Trophoblast cell (in vitro differentiated cells and primary cell): ENCODE data around the gene ADAM17.

Experiments
- DNase-seq, 2 donors: peaks; one replicate each; pipeline ENCODE4 v3.0.0-alpha.2; 2016
- H2AFZ ChIP-seq: 2 replicates; pipeline ENCODE4 v1.6.1; 2013; ENCODE audit warnings: low read length, moderate library complexity, mild to moderate bottlenecking; ENCODE audit not compliant: insufficient read depth, poor library complexity
- H2AK5ac ChIP-seq: 2 replicates; pipeline ENCODE4 v1.6.1; 2013; ENCODE audit warnings: mild to moderate bottlenecking, low read length
- H2BK120ac ChIP-seq: 2 replicates; pipeline ENCODE4 v1.6.1; 2013; ENCODE audit warnings: low read length, mild to moderate bottlenecking, moderate library complexity; ENCODE audit not compliant: insufficient read depth, poor library complexity
- H2BK12ac ChIP-seq: 2 replicates; pipeline ENCODE4 v1.6.1; 2013; ENCODE audit warnings: mild to moderate bottlenecking, low read length, moderate library complexity
- H2BK5ac ChIP-seq: 2 replicates; pipeline ENCODE4 v1.6.1; 2013; ENCODE audit warnings: low read length, low read depth, moderate library complexity, mild to moderate bottlenecking; ENCODE audit not compliant: poor library complexity
- H3K14ac ChIP-seq: 2 replicates; pipeline ENCODE4 v1.6.1; 2013; ENCODE audit warnings: mild to moderate bottlenecking, low read length
- H3K18ac ChIP-seq: 2 replicates; pipeline ENCODE4 v1.6.1; 2013; ENCODE audit warnings: mild to moderate bottlenecking, low read length
- H3K23ac ChIP-seq: 2 replicates; pipeline ENCODE4 v1.6.1; 2013; ENCODE audit warnings: low read length
- H3K27ac ChIP-seq: 2 replicates; pipeline ENCODE4 v1.5.1; 2013; ENCODE audit warnings: low read depth, mild to moderate bottlenecking, inconsistent platforms, low read length, moderate library complexity
- H3K27me3 ChIP-seq: 2 replicates; pipeline ENCODE4 v1.6.1; 2013; ENCODE audit warnings: inconsistent platforms, mild to moderate bottlenecking, low read length, moderate library complexity; ENCODE audit not compliant: insufficient read depth
- H3K36me3 ChIP-seq, 2 experiments: 1 replicate in 1 of 2; 2 replicates in 1 of 2; pipeline ENCODE4 v1.6.1; 2013; ENCODE audit warnings: low read length in 2 of 2, mild to moderate bottlenecking in 2 of 2, moderate library complexity in 1 of 2; ENCODE audit not compliant: insufficient read depth in 2 of 2, control insufficient read depth in 1 of 2
- H3K4ac ChIP-seq: 2 replicates; pipeline ENCODE4 v1.6.1; 2013; ENCODE audit warnings: low read depth, mild to moderate bottlenecking, low read length, moderate library complexity
- H3K4me1 ChIP-seq, 2 experiments: 1 replicate in 1 of 2; 2 replicates in 1 of 2; pipeline ENCODE4 v1.6.1; 2013; ENCODE audit warnings: low read length in 2 of 2, mild to moderate bottlenecking in 2 of 2, moderate library complexity in 1 of 2; ENCODE audit not compliant: insufficient read depth in 2 of 2, control insufficient read depth in 1 of 2
- H3K4me2 ChIP-seq: 2 replicates; pipeline ENCODE4 v1.6.1; 2013; ENCODE audit warnings: inconsistent platforms, mild to moderate bottlenecking, low read length, moderate library complexity
- H3K4me3 ChIP-seq: 2 replicates; pipeline ENCODE4 v1.5.1; 2013; ENCODE audit warnings: mild to moderate bottlenecking, low read depth, low read length, inconsistent platforms
- H3K79me1 ChIP-seq: one replicate; pipeline ENCODE4 v1.6.1; 2013; ENCODE audit warnings: low read length
- H3K79me2 ChIP-seq: 2 replicates; pipeline ENCODE4 v1.6.1; 2013; ENCODE audit warnings: low read length, mild to moderate bottlenecking; ENCODE audit not compliant: control insufficient read depth, insufficient read depth, poor library complexity
- H3K9ac ChIP-seq: 2 replicates; pipeline ENCODE4 v1.6.1; 2013; ENCODE audit warnings: mild to moderate bottlenecking, low read length
- H3K9me3 ChIP-seq: 2 replicates; pipeline ENCODE4 v1.6.1; 2013; ENCODE audit warnings: low read depth, mild to moderate bottlenecking, control low read depth, inconsistent platforms, low read length; ENCODE audit not compliant: insufficient read depth
- H4K12ac ChIP-seq: 2 replicates; pipeline ENCODE4 v1.6.1; 2013; ENCODE audit warnings: low read depth, mild to moderate bottlenecking, low read length, moderate library complexity
- H4K8ac ChIP-seq: 2 replicates; pipeline ENCODE4 v1.6.1; 2013; ENCODE audit warnings: low read depth, mild to moderate bottlenecking, low read length, moderate library complexity
- H4K91ac ChIP-seq: one replicate; pipeline ENCODE4 v1.6.1; 2013; ENCODE audit warnings: low read depth, mild to moderate bottlenecking, low read length, moderate library complexity
- WGBS: extraction: QIAGEN DNeasy Blood & Tissue Kit; methylation state at CpG from one replicate; pipeline ENCODE4 v1.1.7; 2013; ENCODE audit warnings: missing lambda C conversion rate; ENCODE audit not compliant: insufficient read length, insufficient coverage; ENCODE audit errors: extremely low coverage; 5-methylcytosine and 5-hydroxymethylcytosine counted together

ADAM17 gene

GRCh38 chr2:9473985-9474360 lies 81.7 kb downstream of the ADAM17 start:
- Histone ChIP-seq H2BK120ac (no peak overlapping the region), H3K79me2 (no peaks in the 10 kb centered on the region), H4K12ac (no peak overlapping the region), H3K4me2 (peak overlapping the region; percentile 64), H3K4ac (no peak overlapping the region), H3K36me3 (peaks cover 26 to 30% of the 10 kb centered on the region in 2 experiments), H3K9ac (peak overlapping the region; percentile 7), H2BK5ac (no peak overlapping the region), H3K4me1 (no peaks in the 10 kb centered on the region), H4K91ac (no peak overlapping the region), H3K27ac (no peak overlapping the region), H3K79me1 (no peaks in the 10 kb centered on the region), H4K8ac (peak overlapping the region; percentile 3), H3K18ac (no peak overlapping the region), H3K14ac (no peak overlapping the region), H3K4me3 (peak overlapping the region; percentile 73), H3K9me3 (peaks cover 3% of the 10 kb centered on the region), H3K23ac (no peak overlapping the region), H3K27me3 (no peaks in the 10 kb centered on the region), H2AFZ (peak overlapping the region; percentile 18), H2BK12ac (no peak overlapping the region), H2AK5ac (no peak overlapping the region)
- no CpG with 5 or more reads among the region's 39 CpGs for WGBS
- no peak for DNase-seq

GRCh38 chr2:9473308-9473984 lies 82.2 kb downstream of the ADAM17 start:
- H3K79me2 ChIP-seq, result no peaks in the 10 kb centered on the region
- no peaks in the 10 kb centered on the region for H3K79me1 ChIP-seq
- H3K4me3 ChIP-seq, result no peak overlapping the region

GRCh38 chr2:9472511-9472910 lies 83.1 kb downstream of the ADAM17 start:
- Histone ChIP-seq H3K79me1 (no peaks in the 10 kb centered on the region), H2BK12ac (no peak overlapping the region), H3K79me2 (no peaks in the 10 kb centered on the region), H3K14ac (no peak overlapping the region), H4K8ac (no peak overlapping the region), H4K91ac (no peak overlapping the region), H3K9ac (no peak overlapping the region), H3K18ac (no peak overlapping the region), H2BK120ac (no peak overlapping the region), H2BK5ac (no peak overlapping the region), H3K4me1 (no peaks in the 10 kb centered on the region), H3K4me2 (no peak overlapping the region), H4K12ac (no peak overlapping the region), H3K9me3 (peaks cover 3% of the 10 kb centered on the region), H3K27ac (no peak overlapping the region), H2AK5ac (no peak overlapping the region), H3K23ac (no peak overlapping the region), H3K4me3 (no peak overlapping the region), H3K27me3 (no peaks in the 10 kb centered on the region), H3K4ac (no peak overlapping the region), H2AFZ (no peak overlapping the region), H3K36me3 (peaks cover 33 to 35% of the 10 kb centered on the region in 2 experiments)
- WGBS, result no CpG with 5 or more reads among the region's 9 CpGs
- DNase-seq, result no peak

More at GRCh38 chr2:9473308-9473984, 82.2 kb downstream of the ADAM17 start:
- Histone ChIP-seq H3K27ac (no peak overlapping the region), H3K4me2 (peak overlapping the region; percentile 64), H3K27me3 (no peaks in the 10 kb centered on the region), H3K14ac (no peak overlapping the region), H2AK5ac (no peak overlapping the region), H4K91ac (no peak overlapping the region), H2BK12ac (no peak overlapping the region), H3K4ac (no peak overlapping the region), H4K8ac (no peak overlapping the region), H2BK120ac (no peak overlapping the region), H3K36me3 (peaks cover 28 to 32% of the 10 kb centered on the region in 2 experiments), H3K9ac (no peak overlapping the region), H3K23ac (no peak overlapping the region), H2BK5ac (no peak overlapping the region), H2AFZ (no peak overlapping the region), H3K4me1 (no peaks in the 10 kb centered on the region), H4K12ac (no peak overlapping the region), H3K9me3 (peaks cover 3% of the 10 kb centered on the region), H3K18ac (no peak overlapping the region)
- WGBS, result no CpG with 5 or more reads among the region's 24 CpGs
- DNase-seq, result peak; percentile 40 to 58

- H2BK5ac ChIP-seq, result no peak overlapping the region
- no peak overlapping the region for H3K14ac ChIP-seq
- H2AFZ ChIP-seq, result no peak overlapping the region
- H4K91ac ChIP-seq, result no peak overlapping the region
- no peak overlapping the region for H4K8ac ChIP-seq
- no peak for DNase-seq
- H3K79me1 ChIP-seq, result no peaks in the 10 kb centered on the region
- H2BK12ac ChIP-seq, result no peak overlapping the region
- no peaks in the 10 kb centered on the region for H3K79me2 ChIP-seq
- H2AK5ac ChIP-seq, result no peak overlapping the region
- no peak overlapping the region for H3K9ac ChIP-seq
- H3K4ac ChIP-seq, result no peak overlapping the region
- no peak overlapping the region for H3K4me3 ChIP-seq
- H3K27ac ChIP-seq, result no peak overlapping the region
- no peak overlapping the region for H3K23ac ChIP-seq
- no peak overlapping the region for H3K4me2 ChIP-seq
- H3K4me1 ChIP-seq, result no peaks in the 10 kb centered on the region
- peaks cover under 1% of the 10 kb centered on the region for H3K9me3 ChIP-seq
- H3K18ac ChIP-seq, result no peak overlapping the region
- peaks cover 29 to 35% of the 10 kb centered on the region in 2 experiments for H3K36me3 ChIP-seq
- no CpG with 5 or more reads among the region's 5 CpGs for WGBS
- H2BK120ac ChIP-seq, result no peak overlapping the region
- no peak overlapping the region for H4K12ac ChIP-seq
- no peaks in the 10 kb centered on the region for H3K27me3 ChIP-seq
Observed at GRCh38 chr2:9471206-9471605, 84.4 kb downstream of the ADAM17 start.
